GM21381 (cell line): ENCODE results near the gene ZNF581.

Experiments
- ATAC-seq: cut with Tn5 transposase; IDR thresholded peaks from one replicate; pipeline ENCODE4 v1.9.1; 2021; ENCODE audit warnings: mild to moderate bottlenecking, moderate library complexity; ENCODE audit not compliant: unreplicated experiment

ZNF581 gene

DNA sequence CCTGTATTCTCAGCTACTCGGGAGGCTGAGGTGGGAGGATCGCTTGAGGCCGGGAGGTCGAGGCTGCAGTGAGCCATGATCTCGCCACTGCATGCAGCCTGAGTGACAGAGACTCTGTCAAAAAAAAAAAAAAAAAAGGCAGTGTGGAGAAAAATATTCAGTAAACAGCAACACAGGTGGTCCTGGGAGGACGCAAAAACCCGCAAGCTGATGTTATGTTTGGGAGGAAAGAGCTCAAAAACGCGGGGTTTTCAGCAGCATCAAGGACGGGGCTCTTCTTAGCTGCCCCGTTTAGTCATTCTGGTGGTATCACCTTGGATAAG lies 18.5 kb upstream of the ZNF581 start:
- no peak for ATAC-seq

DNA sequence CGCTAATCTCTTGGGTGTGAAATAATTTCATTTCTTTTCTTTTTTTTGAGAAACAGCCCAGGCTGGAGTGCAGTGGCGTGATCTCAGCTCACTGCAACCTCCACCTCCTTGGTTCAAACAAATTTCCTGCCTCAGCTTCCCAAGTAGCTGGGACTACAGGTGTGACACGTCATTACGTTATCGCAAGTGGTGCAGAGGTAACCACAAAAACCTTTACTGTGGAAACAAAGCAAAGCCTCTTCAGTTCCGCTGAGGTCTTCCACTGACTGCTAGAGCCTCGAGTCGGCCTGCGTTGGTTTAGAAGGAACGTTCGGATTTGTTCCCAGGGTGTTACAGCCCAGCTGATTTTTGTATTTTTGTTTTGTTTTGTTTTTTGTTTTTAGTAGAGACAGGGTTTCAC lies 17.1 kb upstream of the ZNF581 start:
- ATAC-seq, result no peak

DNA sequence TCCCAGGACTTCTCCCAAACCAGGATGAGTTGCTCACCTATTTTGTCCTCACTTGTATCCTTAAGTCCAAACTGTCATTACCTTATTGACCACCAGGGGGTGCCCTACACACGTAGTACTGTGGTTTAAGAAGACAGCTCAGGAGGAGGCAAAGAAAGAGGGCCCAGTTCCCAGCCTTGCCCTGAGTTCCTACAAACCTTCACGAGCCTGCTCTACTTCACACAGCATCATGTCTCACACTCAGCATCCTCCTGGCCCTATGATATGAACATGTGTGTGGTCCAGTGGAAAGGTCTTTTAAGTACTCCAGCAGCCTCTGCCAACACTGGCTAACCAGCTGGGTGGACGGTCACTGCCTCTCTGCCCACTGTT lies 11.0 kb upstream of the ZNF581 start:
- no peak for ATAC-seq

DNA sequence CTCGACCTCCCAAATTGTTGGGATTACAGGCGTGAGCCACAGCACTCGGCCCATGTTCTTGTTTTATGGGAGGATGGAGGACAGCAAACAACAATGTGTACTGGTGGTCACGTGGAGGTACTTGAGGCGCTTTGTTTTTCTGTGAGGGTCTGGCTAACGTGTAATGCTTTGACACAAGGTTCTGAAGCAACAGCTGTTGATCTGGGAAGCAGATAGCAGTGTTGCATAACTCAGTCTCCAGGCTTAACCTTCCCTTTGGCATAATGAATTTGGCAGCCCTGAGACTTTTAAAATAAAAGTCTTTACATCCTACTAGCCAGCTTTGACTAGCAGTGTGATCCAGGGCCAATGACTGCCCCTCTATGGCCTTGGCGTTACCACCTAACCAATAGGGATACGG lies 9.6 kb upstream of the ZNF581 start:
- ATAC-seq, result no peak

DNA sequence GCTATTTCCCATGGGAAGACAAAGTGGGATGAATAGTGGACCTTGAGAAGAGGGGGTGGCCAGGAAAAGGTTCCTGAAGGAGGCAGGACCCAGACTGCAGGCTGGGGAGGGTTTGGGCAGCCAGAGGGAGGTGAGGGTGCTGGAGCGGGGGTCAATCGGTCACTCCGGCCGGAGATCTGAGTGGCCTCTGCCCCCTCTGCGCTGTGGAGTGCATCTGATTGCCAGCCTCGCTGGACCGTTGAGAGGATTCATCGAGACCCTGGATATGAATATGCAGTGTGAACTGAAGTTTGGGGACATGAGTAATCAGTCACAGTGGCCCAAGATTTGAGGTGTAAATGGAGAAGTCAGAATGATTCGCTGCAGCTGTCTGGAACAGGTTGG lies 8.1 kb upstream of the ZNF581 start:
- no peak for ATAC-seq

DNA sequence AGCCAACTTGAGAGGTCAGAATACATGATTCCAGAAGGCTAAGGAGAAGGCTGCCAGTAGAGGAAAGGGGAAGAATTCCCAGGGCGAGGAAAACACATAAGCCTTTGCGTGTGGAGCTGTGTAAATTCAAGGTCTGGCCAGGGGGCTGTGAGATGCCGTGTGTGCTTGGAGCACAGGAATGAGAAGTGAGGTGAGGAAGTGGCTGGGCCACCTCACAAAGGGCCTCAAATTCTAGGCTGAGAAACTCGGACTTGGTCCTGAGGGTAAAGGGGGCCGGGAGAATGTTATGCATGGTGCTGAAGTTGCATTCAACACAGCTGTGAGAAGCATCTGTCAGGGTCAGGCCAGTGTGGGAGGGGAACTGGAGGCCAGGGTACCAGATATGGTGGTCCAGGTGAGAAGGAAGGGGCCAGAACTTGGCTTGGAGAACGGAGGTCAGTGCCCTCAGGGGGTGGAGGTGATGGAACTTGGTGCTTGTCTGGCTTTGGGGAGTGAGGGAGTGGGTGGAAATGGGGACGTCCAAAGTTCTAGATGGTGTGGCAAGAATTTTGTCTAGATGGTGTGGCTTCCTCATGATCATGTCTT lies 7.5 kb upstream of the ZNF581 start:
- no peak for ATAC-seq

DNA sequence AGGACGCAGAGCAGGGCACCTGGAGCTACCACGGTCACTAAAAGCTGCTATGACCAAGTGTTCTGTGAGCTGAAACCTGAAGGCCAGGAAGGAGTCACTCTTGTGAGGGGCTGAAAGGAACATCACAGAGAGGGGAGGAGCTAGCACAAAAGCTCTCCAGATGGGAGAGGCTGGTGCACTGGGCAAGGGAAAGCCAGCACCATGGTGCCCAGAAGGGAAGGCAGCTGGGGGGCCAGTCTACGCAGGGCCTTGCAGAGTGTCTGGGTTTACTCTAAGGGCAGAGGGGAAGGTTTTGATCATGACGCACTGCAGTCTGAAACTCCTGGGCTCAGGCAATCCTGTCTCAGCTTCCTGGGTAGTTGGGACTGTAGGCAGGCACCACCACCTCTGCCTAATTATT lies 6.7 kb upstream of the ZNF581 start:
- no peak for ATAC-seq

DNA sequence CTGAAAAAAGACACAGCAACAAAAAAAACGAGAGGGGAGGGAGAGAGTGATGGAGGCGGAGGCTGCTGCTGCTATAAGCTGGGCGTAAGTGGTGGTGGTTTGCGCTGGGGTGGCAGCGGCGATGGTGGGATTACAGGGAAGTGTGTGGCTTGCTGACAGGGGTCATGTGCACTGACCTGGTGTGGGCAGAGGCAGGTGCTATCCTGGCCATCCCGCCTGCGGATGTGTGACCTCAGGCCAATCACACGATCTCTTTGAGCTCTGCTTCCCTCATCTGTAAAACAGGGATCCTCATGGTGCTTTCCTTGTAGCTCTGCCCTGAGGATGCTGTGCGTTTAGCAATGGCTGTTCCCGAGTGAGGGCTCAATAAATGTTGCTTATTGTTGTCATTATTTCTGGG lies 5.9 kb upstream of the ZNF581 start:
- no peak for ATAC-seq

DNA sequence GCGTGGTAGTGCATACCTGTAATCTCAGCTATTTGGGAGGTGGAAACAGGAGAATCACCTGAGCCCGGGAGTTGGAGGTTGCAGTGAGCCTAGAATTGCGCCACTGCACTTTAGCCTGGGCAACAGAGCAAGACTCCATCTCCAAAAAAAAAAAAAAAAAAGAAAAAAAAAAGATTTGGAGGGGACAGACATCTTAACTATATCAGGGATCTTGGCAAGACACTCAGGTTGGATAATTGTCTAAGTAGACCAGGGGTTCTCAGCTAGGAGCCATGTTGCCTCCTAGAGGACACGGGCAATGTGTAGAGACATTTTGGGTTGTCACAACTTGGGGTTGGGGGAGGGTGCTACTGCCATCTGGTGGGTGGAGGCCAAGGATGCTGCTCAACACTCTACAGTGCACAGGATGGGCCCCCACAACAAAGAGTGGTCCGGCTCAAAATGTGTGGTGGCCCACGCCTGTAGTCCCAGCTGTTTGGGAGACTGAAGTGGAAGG lies 4.5 kb upstream of the ZNF581 start:
- no peak for ATAC-seq

DNA sequence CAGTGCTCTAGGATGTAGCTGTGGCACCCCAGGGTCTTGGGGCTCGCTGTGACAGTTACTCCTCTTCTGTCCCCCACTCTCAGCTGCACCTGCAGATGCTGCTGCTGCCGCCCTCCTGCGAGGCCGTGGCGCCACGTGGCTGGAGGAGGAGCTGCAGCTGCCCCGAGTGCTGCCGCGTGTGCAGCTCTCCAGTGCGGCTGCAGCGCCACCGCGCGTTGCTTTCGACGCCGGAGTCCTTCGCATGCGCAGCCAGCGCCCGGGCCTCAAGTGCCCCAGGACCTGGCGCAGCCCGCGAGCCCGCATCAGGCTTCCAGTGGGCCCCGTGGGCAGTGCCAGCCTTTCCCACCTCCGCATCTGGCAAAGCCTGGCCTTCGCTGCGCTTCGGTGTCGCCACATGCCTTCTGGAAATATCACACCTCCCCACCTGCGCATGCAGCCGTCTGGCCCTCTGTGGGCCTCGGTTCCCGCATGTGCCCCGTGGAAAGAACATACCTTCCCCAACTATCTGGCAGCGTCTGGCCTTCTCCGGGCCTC lies 3.3 kb upstream of the ZNF581 start:
- ATAC-seq, result no peak

DNA sequence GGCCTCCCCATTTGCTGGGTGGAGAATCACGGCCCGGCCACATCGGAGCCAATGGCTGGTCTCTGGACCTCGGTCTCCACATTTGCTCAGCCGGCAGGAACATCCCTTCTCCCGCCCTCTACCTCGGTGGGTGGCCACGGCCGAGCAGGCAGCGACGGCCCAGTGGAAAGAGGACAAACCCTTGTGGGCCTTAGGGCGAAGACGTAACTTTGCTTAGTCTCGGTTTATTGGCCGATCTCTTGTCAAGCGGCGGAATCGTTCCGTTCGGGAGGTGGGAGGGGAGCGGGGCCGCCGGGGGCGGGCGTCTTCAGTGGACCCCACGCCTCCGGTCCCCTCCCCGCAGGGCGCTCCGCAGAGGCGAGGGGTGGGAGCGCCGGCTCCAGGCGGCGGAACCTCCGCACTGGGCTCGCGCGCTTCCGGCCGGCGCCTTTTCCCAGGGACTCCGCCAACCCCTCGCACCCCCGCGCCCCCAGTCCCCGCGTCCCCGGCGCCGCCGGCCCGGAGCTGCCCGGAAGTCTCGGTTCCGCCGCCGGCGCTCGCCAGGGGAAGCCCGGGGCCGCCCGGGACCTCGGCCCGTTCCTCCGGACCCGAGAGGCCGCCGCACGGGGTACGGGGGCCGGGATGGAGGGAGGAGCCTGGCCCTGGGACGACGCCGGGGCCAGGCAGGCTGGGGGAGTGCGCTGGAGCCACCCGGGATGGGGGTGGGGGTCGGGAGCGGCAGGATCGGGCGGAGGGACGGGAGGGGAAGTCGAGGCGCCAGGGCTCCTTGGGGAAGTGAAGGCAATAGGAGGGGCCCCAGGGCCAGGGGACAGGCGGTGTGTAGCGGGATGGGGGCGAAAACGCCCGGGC lies 2.6 kb upstream of the ZNF581 start, which contains the start of gene ZNF580:
ZNF580 (plus strand) TSS at position 426 of the 849 bp plus-strand sequence. CDS start 1,507 bp downstream, outside the sequence.
- peak; percentile 38 for ATAC-seq

DNA sequence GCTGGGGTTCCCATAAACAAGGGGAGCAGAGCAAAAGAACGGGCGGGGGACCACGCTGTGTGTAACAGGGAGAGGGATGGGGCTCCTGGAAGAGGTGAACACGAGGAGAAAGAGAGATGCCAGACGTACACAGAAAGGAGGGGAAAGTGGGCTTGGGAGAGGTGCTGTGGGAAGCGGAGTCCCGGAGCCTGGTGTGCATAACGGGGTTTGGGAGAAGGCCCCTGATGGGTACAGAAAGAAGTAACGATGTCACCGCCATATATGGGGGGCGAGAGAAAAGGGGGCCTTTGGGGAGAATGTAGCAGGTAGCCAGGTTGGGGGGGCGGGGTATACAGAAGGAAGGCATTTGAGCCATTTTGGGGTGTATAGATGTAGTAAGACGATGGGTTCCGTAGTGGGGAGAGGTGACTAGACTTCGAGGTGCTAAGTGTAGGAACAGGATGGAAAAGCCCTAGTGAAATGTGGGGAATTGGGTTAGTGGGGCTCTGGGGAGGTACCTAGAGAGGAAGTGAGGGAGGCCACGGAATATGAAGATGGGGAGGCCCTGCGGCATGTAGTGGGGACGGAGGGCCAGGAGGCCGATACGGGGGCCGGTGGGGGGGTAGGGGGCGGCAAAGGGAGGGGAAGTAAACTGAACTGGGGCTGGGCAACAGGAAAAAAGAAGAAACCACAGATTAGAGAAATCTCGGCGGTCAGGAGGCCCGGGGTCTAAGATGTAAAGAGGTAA lies 1.9 kb upstream of the ZNF581 start:
- no peak for ATAC-seq

DNA sequence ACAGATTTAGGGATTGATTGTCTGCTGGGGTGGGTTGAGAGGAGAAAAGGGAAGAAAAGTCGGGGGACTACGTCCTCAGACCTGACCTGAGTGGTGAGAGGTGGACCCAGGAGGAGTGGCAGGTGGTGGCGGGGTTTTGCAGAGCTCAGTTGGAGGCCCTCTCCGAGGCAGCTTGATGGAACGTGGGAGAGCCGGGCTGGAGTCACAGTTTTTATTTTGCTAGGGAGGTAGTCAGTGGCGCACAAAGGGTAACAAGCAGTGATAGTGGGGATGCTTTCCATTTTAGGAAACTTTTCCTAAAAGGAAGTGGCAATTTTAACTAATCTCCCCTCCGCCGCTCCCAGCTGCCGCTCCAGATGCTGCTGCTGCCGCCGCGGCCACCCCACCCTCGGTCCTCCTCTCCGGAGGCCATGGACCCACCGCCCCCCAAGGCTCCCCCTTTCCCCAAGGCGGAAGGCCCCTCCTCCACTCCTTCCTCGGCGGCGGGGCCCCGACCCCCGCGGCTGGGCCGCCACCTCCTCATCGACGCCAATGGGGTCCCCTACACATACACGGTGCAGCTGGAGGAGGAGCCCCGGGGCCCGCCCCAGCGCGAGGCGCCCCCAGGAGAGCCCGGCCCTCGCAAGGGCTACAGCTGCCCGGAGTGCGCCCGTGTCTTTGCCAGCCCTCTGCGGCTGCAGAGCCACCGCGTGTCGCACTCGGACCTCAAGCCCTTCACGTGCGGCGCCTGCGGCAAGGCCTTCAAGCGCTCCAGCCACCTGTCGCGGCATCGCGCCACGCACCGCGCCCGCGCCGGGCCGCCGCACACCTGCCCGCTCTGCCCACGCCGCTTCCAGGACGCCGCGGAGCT lies 1.1 kb upstream of the ZNF581 start:
- ATAC-seq, result no peak

DNA sequence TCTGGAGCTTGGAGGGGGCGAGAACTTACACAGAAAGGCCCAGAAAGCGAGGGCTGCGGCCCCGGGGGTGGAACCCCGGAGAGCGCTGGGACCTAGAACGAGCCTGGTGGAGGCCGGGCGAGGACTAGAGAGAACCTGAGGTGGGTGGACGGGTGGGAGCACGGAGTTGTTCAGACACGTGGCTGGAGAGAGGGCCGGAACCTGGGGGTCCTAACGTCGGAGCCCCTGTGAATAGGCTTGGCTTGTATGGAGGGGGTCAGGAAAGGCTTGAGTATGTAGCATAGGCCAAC lies 383 bp downstream of the ZNF581 start:
- no peak for ATAC-seq

DNA sequence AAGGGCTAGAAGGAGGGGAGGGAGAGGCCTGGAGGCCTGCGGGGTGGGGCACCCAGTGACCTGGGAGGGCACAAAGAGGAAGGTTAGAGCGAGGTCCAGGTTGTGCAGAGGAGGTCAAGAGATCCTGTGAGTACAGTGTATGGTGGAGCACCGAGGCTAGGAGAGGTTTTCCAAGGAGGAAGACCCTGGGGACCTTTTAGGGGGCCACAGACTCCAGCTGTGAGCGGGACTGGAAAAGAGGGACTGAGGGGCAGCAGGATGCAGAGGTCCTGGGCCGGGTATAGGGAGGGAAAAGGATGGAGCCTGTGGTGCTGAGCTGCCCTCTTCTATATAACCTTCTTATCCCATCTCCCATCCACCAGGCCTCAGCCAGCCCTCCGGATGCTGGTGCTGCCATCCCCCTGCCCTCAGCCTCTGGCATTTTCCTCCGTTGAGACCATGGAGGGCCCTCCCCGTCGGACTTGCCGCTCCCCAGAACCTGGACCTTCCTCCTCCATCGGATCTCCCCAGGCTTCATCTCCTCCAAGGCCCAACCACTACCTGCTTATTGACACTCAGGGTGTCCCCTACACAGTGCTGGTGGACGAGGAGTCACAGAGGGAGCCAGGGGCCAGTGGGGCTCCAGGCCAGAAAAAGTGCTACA lies 863 bp downstream of the ZNF581 start:
- no peak for ATAC-seq

DNA sequence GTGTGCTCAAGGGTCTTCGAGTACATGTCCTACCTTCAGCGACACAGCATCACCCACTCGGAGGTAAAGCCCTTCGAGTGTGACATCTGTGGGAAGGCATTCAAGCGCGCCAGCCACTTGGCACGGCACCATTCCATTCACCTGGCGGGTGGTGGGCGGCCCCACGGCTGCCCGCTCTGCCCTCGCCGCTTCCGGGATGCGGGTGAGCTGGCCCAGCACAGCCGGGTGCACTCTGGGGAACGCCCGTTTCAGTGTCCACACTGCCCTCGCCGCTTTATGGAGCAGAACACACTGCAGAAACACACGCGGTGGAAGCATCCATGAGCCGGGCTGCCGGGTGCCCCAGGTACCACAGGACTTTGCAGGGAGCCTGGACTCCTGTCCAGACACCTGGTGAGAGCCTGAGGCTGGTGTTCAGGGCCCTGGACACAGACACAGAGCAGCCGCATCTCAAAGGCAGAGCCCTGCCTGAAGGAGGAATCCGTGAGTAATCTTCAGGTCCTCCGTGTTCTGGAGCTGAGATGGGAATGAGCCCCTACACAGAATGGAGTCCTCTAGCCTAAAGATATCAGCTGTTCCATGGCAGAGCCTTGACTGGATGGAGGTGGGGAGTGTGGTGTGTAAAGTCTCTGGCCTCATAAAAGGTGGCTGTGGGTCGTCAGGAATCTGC lies 1.5 kb downstream of the ZNF581 start:
- no peak for ATAC-seq

DNA sequence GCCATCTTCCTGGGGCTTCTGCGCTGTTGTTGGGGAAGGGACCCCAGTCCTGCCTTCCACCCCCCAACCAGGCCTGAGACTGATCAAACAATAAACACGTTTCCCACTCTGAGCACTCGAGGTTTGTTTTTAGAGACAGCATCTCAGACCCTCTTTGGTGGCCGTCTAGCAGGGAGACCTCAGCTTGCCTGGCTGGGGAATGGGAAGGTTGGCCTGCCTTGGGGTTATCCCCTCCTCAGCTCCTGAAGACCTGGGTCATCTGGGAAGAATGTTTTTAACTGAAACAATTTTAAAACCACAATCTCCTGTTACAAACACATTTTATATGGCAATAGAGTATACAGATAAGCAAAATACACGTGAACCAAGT lies 2.0 kb downstream of the ZNF581 start:
- no peak for ATAC-seq

DNA sequence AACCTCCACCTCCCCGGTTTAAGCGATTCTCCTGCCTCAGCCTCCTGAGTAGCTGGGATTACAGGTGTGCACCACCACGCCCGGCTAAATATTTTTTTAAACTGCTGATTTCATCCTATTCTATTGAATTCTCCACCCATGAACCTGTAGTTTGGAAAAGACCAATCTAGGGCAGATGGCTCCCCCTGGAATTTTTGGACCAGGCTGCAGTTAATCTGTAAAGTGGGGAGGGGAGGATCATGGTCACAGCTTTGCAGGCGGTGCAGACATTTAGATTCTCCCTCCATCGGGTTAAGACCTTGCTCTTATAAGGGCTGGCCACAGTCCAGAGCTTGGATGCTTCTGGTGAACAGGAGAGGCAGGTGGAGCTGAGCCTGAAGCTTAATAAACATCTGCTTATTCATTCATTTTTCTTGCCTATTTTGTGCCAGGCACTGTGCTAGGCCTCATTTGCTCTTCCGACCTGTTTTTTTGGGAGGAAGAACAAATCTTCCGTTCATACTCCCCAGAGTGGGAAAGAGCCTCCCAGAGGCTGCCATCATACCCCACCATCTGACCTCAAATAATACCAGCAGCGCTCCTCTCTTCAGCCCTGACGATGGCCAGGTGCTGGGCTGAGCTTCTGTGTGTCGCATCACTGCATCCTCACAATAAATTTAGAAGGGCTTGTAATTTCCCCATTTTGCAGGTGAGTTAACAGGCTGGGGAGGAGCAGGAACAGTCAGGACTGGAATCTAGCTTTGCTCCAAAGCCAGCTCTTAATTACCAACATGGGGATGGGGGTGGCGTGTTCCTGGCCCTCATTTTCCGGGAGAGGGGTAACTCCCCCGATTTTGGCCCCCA lies 3.7 kb downstream of the ZNF581 start:
- ATAC-seq, result no peak
